Measurements from ENCODE around the gene ATP12A.

ATP12A gene

GRCh38 chr13:24663586-24663985 lies 16.6 kb upstream of the ATP12A start:
- FAIRE-seq = no peak

- no peak for FAIRE-seq
Observed at GRCh38 chr13:24664726-24665409, 15.3 kb upstream of the ATP12A start.

GRCh38 chr13:24668511-24668910 lies 11.7 kb upstream of the ATP12A start:
- no peak for FAIRE-seq

GRCh38 chr13:24668955-24669582 lies 11.1 kb upstream of the ATP12A start:
- no peak for FAIRE-seq

- FAIRE-seq = no peak
Observed at GRCh38 chr13:24670174-24670573, 10.0 kb upstream of the ATP12A start.

GRCh38 chr13:24670961-24671381 lies 9.2 kb upstream of the ATP12A start:
- FAIRE-seq = no peak

- no peak for FAIRE-seq
Observed at GRCh38 chr13:24671386-24672113, 8.7 kb upstream of the ATP12A start.

- no peak for FAIRE-seq
Observed at GRCh38 chr13:24672141-24673132, 7.8 kb upstream of the ATP12A start.

GRCh38 chr13:24675806-24676570 lies 4.2 kb upstream of the ATP12A start:
- FAIRE-seq = no peak

GRCh38 chr13:24678151-24678550 lies 2.1 kb upstream of the ATP12A start:
- no peak for FAIRE-seq

- FAIRE-seq = no peak
Observed at GRCh38 chr13:24679686-24680085, 522 bp upstream of the ATP12A start.

- no peak for FAIRE-seq
Observed at GRCh38 chr13:24680921-24681604, 855 bp downstream of the ATP12A start.

GRCh38 chr13:24681930-24682329 lies 1.7 kb downstream of the ATP12A start:
- no peak for FAIRE-seq

- no peak for FAIRE-seq
Observed at GRCh38 chr13:24682353-24682752, 2.1 kb downstream of the ATP12A start.

GRCh38 chr13:24683351-24683750 lies 3.1 kb downstream of the ATP12A start:
- FAIRE-seq = no peak

GRCh38 chr13:24683838-24684599 lies 3.8 kb downstream of the ATP12A start:
- no peak for FAIRE-seq

- no peak for FAIRE-seq
Observed at GRCh38 chr13:24684600-24684998, 4.4 kb downstream of the ATP12A start.

GRCh38 chr13:24685314-24685713 lies 5.1 kb downstream of the ATP12A start:
- no peak for FAIRE-seq

- FAIRE-seq = no peak
Observed at GRCh38 chr13:24687611-24688010, 7.4 kb downstream of the ATP12A start.

GRCh38 chr13:24688111-24688510 lies 7.9 kb downstream of the ATP12A start:
- no peak for FAIRE-seq

Measured in colon (tissue), 2 donors.